H1 (cell line): ENCODE measurements around the gene SLCO6A1. TPM values are rescaled to one million over a fixed set of nuclear protein-coding genes. Genes with fewer than 3 reads are reported as not detected.

Source experiments
- BACH1 ChIP-seq: IDR thresholded peaks from 2 replicates; pipeline ENCODE4 v1.6.1; 2012; ENCODE audit warnings: low read length, improper control_type of control experiment
- CBX8 ChIP-seq: fragments of 300-800, 300-1000 bp; sonication (generic); IDR thresholded peaks from 2 replicates; pipeline ENCODE4 v1.7.1; 2016; ENCODE audit warnings: low read depth, low read length, borderline replicate concordance
- EP300 ChIP-seq, 2 experiments: IDR thresholded peaks; 1 replicate in 1 of 2; 2 replicates in 1 of 2; pipeline ENCODE4 v1.6.1; 2011 to 2012; ENCODE audit warnings: low read depth in 2 of 2, low read length in 2 of 2, mild to moderate bottlenecking in 2 of 2, borderline replicate concordance in 1 of 2, inconsistent platforms in 1 of 2, moderate library complexity in 1 of 2
- KDM5A ChIP-seq: fragments of 200-600 bp; IDR thresholded peaks from 2 replicates; pipeline ENCODE4 v1.7.1; 2012; ENCODE audit warnings: mild to moderate bottlenecking, low read length, inconsistent platforms, mixed read lengths
- RXRA ChIP-seq: IDR thresholded peaks from 2 replicates; pipeline ENCODE4 v1.6.1; 2011; ENCODE audit warnings: low read depth, mild to moderate bottlenecking, low read length, moderate library complexity; ENCODE audit not compliant: insufficient read depth
- polyA plus RNA-seq, 7 experiments: library from polyadenylated mRNA; depleted of rRNA in 3 of 7; stranded (reverse) in 5 of 7; unstranded in 2 of 7; fragments of >200 nt in 5 of 7; fragments of 200-250 nt in 2 of 7; gene quantifications; 1 replicate in 5 of 7; 2 replicates in 1 of 7; 4 replicates in 1 of 7; pipeline versions ENCODE4 v1.2.1 to v1.2.3, GENCODE V29; 2011 to 2013; ENCODE audit warnings: missing spikeins in 2 of 7, mixed read lengths in 2 of 7
- total RNA-seq: library from RNA; stranded (reverse); fragmentation: NEBNext Ultra II Directional; extraction: Animal tissue kit (Norgen Biotek cat#: 25700); gene quantifications from 2 replicates; pipeline ENCODE4 v1.2.1, GENCODE V29; 2021

Gene SLCO6A1
- total and polyA plus RNA-seq, 2 of the 8 experiments (the other 6 are each of a cell fraction or from before 2014, with no cell fraction given): 0.06 to 0.56 TPM

- TF ChIP-seq KDM5A (no peak), BACH1 (no peak), RXRA (no peak), CBX8 (no peak), EP300 (IDR thresholded peaks at IDR 0.05; ENCODE audit: borderline replicate concordance in 1 of 2, low read depth in 2 of 2, low read length in 2 of 2) (no peak)
Measured at GRCh38 chr5:102542057-102542456, 43.3 kb upstream of the SLCO6A1 start (continued).
